Stimulated activated CD4-positive, alpha-beta T cell treated with anti-CD3 and anti-CD28 coated beads, TNF-alpha, amount 100 ng/mL, for 4 hours (primary cell): Measurements from ENCODE around the gene MGRN1.

Experiments used
- DNase-seq, 3 experiments: peaks; one replicate each; pipeline ENCODE4 v3.0.0-alpha.2; 2020; ENCODE audit warnings: low read depth in 3 of 3

Gene MGRN1

DNA sequence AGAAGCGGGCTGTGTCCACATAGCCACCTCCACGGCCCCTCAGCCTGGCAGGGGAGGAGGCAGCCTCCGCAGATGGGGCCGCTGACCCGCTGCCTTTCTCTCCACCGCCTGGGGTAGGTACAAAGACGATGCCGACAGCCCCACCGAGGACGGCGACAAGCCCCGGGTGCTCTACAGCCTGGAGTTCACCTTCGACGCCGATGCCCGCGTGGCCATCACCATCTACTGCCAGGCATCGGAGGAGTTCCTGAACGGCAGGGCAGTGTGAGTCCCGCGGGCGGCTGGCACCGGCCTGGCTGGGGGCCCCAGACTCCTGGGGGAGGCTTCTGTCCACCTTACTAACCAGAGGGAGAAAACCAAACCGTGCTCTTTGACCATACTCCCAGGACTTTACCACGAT, 27.9 kb downstream of the MGRN1 start:
- DNase-seq, result no peak

- DNase-seq, result no peak
Observed at GRCh38 chr16:4654011-4654963, 29.7 kb downstream of the MGRN1 start.

GRCh38 chr16:4654964-4655590, 30.5 kb downstream of the MGRN1 start:
- DNase-seq, result no peak

- DNase-seq, result no peak
Observed at GRCh38 chr16:4655801-4656200, 31.2 kb downstream of the MGRN1 start.

DNA sequence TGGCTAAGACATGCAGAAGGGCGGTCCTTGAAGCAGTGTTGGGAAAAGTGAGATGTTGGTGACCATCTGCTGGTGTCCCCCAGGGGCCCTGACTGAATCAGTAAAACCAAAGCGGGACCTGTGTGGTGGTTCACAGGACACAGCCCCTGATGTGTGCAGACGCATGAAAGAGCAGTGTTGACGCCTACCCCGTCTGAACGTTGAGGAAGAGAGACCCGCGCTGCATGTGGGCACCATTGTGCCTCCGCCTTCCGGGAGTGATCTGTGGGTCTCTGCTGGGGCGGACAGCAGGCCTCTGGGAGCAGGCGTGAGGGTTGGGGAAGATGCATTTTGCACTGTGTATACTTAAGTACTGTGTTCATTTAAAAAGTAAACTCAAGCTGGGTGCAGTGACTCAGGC, 31.6 kb downstream of the MGRN1 start:
- DNase-seq, result no peak

DNA sequence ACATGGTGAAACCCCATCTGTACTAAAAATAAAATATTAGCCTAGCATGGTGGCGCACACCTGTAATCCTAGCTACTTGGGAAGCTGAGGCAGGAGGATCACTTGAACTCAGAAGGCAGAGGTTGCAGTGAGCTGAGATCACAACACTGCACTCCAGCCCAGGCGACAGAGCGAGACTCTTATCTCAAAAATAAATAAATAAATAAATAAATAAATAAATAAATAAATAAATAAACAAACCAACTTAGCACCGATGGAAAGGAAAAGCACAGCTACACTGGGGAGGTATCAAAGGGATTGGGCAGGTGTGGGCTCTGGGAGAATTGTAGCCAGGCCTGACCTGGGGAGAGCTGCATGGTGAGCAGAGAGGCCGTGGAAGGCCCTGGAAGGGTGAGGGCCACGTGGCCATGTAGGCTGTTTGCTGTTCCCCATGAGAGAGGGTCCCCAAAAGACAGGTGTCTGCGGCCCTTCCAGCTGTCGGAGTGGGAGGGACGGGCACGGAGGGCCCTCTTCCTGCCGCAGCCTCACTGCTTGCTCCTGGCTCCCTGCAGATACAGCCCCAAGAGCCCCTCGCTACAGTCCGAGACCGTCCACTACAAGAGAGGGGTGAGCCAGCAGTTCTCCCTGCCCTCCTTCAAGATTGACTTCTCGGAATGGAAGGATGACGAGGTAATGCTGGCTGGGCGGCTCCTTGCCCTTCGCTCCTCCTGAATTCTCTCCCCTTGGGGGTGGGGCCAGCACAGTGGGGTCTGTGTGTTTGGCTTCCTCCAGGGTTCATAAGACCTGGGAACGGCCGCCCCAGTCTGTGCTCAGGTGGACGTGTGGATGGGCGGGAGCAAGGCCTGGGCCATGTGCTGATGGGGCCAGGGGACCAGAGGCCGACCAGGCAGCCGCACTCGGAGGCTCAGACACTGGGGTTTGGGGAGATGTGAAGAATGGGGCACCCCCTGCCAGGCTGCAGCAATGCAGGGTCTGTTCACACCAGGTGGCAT, 32.4 kb downstream of the MGRN1 start:
- no peak for DNase-seq

DNA sequence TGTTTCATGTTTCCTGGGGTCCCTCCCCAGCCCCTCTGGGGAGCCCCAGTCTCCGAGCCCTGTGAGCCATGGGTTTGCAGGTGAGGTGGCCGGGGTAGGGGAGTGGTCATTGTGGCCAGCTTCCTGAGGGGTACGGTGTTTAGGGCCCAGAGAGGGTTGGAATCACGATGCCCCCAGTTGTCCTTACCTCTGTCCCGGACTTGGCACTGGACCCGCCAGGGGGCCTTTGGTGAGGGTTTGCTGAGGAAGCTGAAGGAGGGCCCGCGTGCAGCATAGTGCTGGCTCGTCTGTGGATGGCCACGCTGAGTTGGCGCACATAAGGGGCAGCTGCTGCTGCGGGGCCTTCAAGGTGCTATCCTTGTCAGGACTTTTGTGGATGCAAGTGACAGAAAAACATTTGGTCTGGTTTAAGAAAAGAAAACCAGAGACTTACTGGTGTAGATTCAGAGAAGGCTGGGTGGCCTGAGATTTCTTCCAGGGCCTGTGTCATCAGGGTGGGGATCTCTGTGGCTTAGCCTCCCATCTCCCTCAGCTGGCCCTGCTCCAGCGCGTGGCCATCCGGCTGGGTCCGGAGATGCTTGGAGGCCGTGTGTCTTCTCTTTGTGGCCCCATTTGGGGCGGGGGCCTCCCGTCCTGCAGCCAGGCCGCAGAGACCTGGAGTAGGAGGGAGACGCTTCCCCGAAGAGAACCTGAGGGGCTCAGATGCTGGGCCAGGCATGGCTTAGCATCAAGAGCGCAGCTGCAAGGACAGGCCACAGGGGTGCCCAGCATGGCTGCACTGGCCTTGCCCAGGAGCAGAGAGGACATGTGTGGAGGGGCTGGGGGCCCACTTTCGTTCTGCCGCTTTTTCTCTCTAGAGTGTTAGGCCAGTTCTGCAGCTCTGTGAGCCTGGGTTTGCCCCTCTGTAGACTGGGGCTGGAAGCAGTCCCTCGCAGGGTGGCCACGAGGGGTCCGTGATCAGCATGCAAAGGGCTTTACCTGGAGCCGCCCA, 35.0 kb downstream of the MGRN1 start:
- DNase-seq, result no peak

- peak in 2 of 3 experiments; percentile 51 to 63 for DNase-seq
Observed at GRCh38 chr16:4660454-4661007, 35.9 kb downstream of the MGRN1 start.

- DNase-seq, result no peak
Observed at GRCh38 chr16:4661661-4662060, 37.0 kb downstream of the MGRN1 start.

DNA sequence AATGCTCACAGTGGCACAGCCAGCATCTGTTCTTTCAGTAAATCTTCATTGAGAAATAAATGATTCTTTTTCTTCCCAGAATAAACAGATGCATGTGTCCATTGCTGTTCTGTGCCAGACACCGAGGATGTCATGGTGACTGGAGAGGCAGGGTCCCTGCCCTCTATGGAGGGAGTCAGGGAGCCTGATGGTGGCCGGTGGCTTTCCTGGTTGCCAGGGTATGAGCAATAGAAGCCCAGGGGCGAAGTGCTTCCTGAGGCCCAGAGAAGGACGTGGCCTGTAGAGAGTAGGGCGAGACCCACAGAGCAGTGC, 38.8 kb downstream of the MGRN1 start:
- DNase-seq, result no peak

GRCh38 chr16:4663777-4664465, 39.3 kb downstream of the MGRN1 start:
- no peak for DNase-seq

GRCh38 chr16:4664538-4665418, 40.2 kb downstream of the MGRN1 start:
- peak in 2 of 3 experiments; percentile 17 to 23 for DNase-seq

DNA sequence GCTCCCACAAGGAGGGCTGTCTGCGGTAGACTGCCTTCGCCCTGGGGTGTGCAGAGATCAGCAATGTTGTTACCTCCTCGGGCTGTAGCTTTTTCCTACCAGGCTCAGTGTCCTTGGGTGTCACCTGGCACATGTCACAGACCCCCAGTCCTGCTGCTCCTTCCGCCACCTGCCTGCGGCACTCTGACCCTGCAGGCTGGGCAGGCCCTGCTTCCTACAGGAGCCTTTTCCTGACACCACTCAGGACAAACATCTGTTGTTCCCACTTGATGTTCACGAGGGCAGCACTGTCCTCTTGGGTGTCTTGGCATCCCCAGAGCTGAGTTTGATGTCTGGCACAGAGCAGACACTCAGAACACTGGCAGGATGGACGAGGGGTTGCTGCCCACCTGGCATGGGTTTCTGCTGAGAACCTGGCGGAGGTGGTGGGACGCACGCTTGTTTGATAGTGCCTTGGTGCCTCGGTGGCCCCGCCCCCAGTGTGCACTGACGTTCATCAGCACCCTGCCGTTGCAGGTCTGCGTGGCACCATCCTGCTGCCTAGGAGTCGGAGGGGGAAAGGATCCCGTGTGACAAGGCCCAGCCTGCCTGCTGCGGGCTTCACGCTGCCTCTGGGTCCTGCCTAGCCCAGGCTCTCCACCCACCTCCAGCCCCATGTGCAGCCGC, 42.0 kb downstream of the MGRN1 start:
- no peak for DNase-seq

DNA sequence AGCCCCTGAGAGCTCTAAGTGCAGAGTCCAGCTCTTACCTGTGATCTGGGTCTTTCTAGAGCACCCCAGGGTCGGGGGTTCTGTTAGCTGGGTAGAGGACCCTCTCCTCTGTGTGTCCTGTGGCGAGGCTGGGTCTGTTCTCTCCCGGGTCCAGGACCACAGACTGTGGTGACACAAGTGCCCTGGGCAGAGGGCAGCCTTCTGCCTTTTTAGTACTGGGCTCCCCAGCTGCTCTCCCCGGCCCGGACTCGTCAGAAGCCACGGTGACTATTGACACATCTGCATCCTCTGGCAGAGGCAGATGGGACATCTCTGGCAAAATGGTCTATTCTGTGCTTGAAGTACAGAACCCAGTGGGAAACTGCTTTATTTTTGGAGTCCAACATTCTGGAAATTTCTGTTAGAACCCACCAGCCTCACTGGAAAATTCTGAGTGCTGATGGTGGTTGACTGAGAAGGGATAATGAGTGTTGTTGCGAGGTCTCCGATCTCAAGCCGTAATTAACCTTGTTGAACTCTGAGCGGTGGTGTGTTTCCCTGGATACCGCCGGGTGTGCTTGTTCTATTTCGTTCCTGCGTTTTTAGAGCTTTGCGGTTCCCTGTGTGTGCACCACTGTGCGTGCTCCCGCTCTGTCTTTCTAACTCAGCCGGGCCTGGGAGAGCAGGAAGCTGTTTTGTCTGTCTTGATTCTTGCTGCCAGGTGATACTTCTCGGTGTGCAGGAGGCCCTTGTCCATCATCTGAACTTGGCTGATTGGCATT, 42.8 kb downstream of the MGRN1 start:
- no peak for DNase-seq

- DNase-seq, result no peak
Observed at GRCh38 chr16:4668313-4668960, 43.8 kb downstream of the MGRN1 start.

- no peak for DNase-seq
Observed at GRCh38 chr16:4673387-4674046, 48.9 kb downstream of the MGRN1 start.
